HepG2 (cell line): ENCODE measurements around the gene MRPL14. TPM values are rescaled to one million over a fixed set of nuclear protein-coding genes. Genes with fewer than 3 reads are reported as not detected.

Experiments used
- ATAC-seq: fragments of 200-7000 bp; cut with Tn5 transposase; 3 replicates; pipeline ENCODE4 v1.9.1; 2020; ENCODE audit warnings: mild to moderate bottlenecking, moderate library complexity
- BruUV-seq: library from RNA; stranded (reverse); fragments of 400-500 nt; replicated peaks from 2 replicates; lab custom pipeline; 2021; lab: Mats Ljungman, UMichigan
- CTCF ChIA-PET: fragments of 300-600 bp; formaldehyde crosslinking; extraction: SDS; loops from one replicate; lab custom pipeline; 2021; ENCODE audit warnings: low total read pairs, inconsistent platforms, low intra/inter-chr PET ratio; lab: Yijun Ruan, JAX
- POLR2A ChIA-PET: fragments of 350-600 bp; sonication (Branson Sonifier 250); formaldehyde crosslinking; loops from one replicate; lab custom pipeline; 2020; ENCODE audit warnings: antibody characterized with exemption, inconsistent platforms; lab: Yijun Ruan, JAX
- DNase-seq: peaks from one replicate; pipeline ENCODE4 v3.0.0-alpha.2; 2015; ENCODE audit warnings: low spot score
- FAIRE-seq: peaks from 3 replicates; lab custom pipeline; 2011; peaks lifted over from hg19 to GRCh38; lab: Jason Lieb, UNC
- H2AFZ ChIP-seq: one replicate; pipeline ENCODE4 v1.6.1; 2011; ENCODE audit warnings: low read length, inconsistent platforms
- H3K27ac ChIP-seq: fragments of 300-600 bp; 3 replicates; pipeline ENCODE4 v1.8.0; 2011; ENCODE audit warnings: mixed run types, mild to moderate bottlenecking, mixed read lengths, low read length, inconsistent platforms; ENCODE audit not compliant: insufficient read depth; ENCODE audit errors: extremely low read length
- H3K27me3 ChIP-seq, 2 experiments: fragments of 200-600 bp in 1 of 2; 2 replicates in 1 of 2; 3 replicates in 1 of 2; pipeline versions ENCODE4 v1.6.0 to v1.8.0; 2011; ENCODE audit warnings: low read length in 2 of 2, mild to moderate bottlenecking in 2 of 2, moderate library complexity in 2 of 2, inconsistent platforms in 1 of 2; ENCODE audit not compliant: insufficient read depth in 2 of 2, control insufficient read depth in 1 of 2
- H3K36me3 ChIP-seq, 2 experiments: fragments of 200-600 bp in 1 of 2; replicated peaks in 1 of 2; 2 replicates in 1 of 2; 3 replicates in 1 of 2; pipeline versions ENCODE4 v1.5.1 to v1.8.0; 2011; ENCODE audit warnings: low read length in 2 of 2, inconsistent platforms in 1 of 2; ENCODE audit not compliant: insufficient read depth in 2 of 2, control insufficient read depth in 1 of 2
- H3K4me1 ChIP-seq: 2 replicates; pipeline ENCODE4 v1.5.1; 2012; ENCODE audit warnings: low read length, inconsistent platforms; ENCODE audit not compliant: insufficient read depth
- H3K4me2 ChIP-seq: 2 replicates; pipeline ENCODE4 v1.6.0; 2011; ENCODE audit warnings: low read depth, low read length, inconsistent platforms
- H3K4me3 ChIP-seq, 3 experiments: fragments of 200-600 bp in 1 of 3; sonication (generic), shearing (Covaris generic) in 1 of 3; replicated peaks in 1 of 3; 2 replicates each; pipeline ENCODE4 v1.5.1; 2011 to 2016; ENCODE audit warnings: low read length in 3 of 3, inconsistent platforms in 2 of 3, low read depth in 2 of 3, mild to moderate bottlenecking in 2 of 3, control low read depth in 1 of 3, mixed read lengths in 1 of 3; ENCODE audit not compliant: insufficient read depth in 1 of 3
- H3K79me2 ChIP-seq: one replicate; pipeline ENCODE4 v1.6.1; 2011; ENCODE audit warnings: low read length, inconsistent platforms; ENCODE audit not compliant: insufficient read depth
- H3K9ac ChIP-seq: 2 replicates; pipeline ENCODE4 v1.6.0; 2011; ENCODE audit warnings: mild to moderate bottlenecking, low read depth, low read length, inconsistent platforms; ENCODE audit not compliant: insufficient read depth
- H3K9me3 ChIP-seq: 2 replicates; pipeline ENCODE4 v1.5.1; 2012; ENCODE audit warnings: mild to moderate bottlenecking, low read length
- H4K20me1 ChIP-seq: 2 replicates; pipeline ENCODE4 v1.6.0; 2011; ENCODE audit warnings: inconsistent platforms, mild to moderate bottlenecking, low read length, moderate library complexity; ENCODE audit not compliant: insufficient read depth
- AKAP8 ChIP-seq: sonication (generic); formaldehyde crosslinking; IDR thresholded peaks from 2 replicates; pipeline ENCODE4 v1.5.1; 2020; ENCODE audit warnings: mild to moderate bottlenecking, missing genetic modification reagents
- GTF2F1 ChIP-seq: fragments of 150-350 bp; IDR thresholded peaks from 2 replicates; pipeline ENCODE4 v1.6.1; 2014; ENCODE audit warnings: low read length
- HOXA3 ChIP-seq: sonication (generic); formaldehyde crosslinking; IDR thresholded peaks from 2 replicates; pipeline ENCODE4 v1.5.0; 2020; ENCODE audit warnings: missing genetic modification reagents
- LCORL ChIP-seq, 2 experiments: fragments of 450-650 bp in 1 of 2; sonication (generic) in 1 of 2; formaldehyde crosslinking in 1 of 2; IDR thresholded peaks; 2 replicates each; pipeline versions ENCODE4 v1.5.0 to v1.6.1; 2017 to 2020; ENCODE audit warnings: antibody characterized with exemption in 1 of 2, missing genetic modification reagents in 1 of 2
- MXI1 ChIP-seq: IDR thresholded peaks from 3 replicates; pipeline ENCODE4 v1.6.1; 2012; ENCODE audit warnings: low read depth, low read length, inconsistent platforms, borderline replicate concordance
- NFIB ChIP-seq: sonication (generic); formaldehyde crosslinking; IDR thresholded peaks from 2 replicates; pipeline ENCODE4 v1.9.0; 2021; ENCODE audit warnings: missing genetic modification reagents, mild to moderate bottlenecking, borderline replicate concordance
- SIN3B ChIP-seq: fragments of 150-350 bp; IDR thresholded peaks from 2 replicates; pipeline ENCODE4 v1.6.1; 2014; ENCODE audit warnings: low read length
- ZFY ChIP-seq: sonication (generic); formaldehyde crosslinking; IDR thresholded peaks from 2 replicates; pipeline ENCODE4 v1.4.0; 2020; ENCODE audit warnings: missing genetic modification reagents
- ZNF510 ChIP-seq: sonication (generic); formaldehyde crosslinking; IDR thresholded peaks from 2 replicates; pipeline ENCODE4 v1.4.0; 2020; ENCODE audit warnings: low read depth, mild to moderate bottlenecking, missing genetic modification reagents
- ZNF563 ChIP-seq: sonication (generic); formaldehyde crosslinking; IDR thresholded peaks from 2 replicates; pipeline ENCODE4 v1.8.0; 2022; ENCODE audit warnings: mild to moderate bottlenecking, moderate library complexity, missing genetic modification reagents
- whole genome bisulfite sequencing: methylation state at CpG from one replicate; pipeline ENCODE4 v1.1.6; 2017; ENCODE audit warnings: low lambda C conversion rate; 5-methylcytosine and 5-hydroxymethylcytosine counted together
- in situ Hi-C: cut with HindIII; loops from 2 replicates; pipeline ENCODE4 v1.10.0; 2017; ENCODE audit warnings: low pct_unique_long_range_greater_than_20kb; ENCODE audit not compliant: extremely low pct_ligation_motif_present
- intact Hi-C: fragments of 100-400 bp; cut with micrococcal nuclease; formaldehyde crosslinking; loops from one replicate; pipeline ENCODE4 v1.10.0; 2022; ENCODE audit not compliant: unreplicated experiment
- polyA plus RNA-seq, 8 experiments: library from polyadenylated mRNA; depleted of rRNA in 3 of 8; stranded (reverse) in 7 of 8; unstranded in 1 of 8; fragments of >200 nt; fragmentation: Illumina TruSeq in 4 of 8; extraction: Trizol in 4 of 8; gene quantifications; 2 replicates each; pipeline versions ENCODE4 v1.2.1 to v1.2.3, GENCODE V29; 2011 to 2016; ENCODE audit warnings: low read depth in 4 of 8, missing spikeins in 1 of 8, mixed read lengths in 1 of 8; ENCODE audit not compliant: insufficient read depth in 1 of 8
- total RNA-seq, 5 experiments: library from RNA; depleted of rRNA; stranded (reverse); fragments of >200 nt; fragmentation: Illumina TruSeq; extraction: Trizol; gene quantifications; 2 replicates each; pipeline ENCODE4 v1.2.3, GENCODE V29; 2016; ENCODE audit warnings: low read depth in 1 of 5
- TF ChIP-seq, protein P1 (sequence below): IDR thresholded peaks from 2 replicates; pipeline ENCODE4 v1.6.1; 2016; ENCODE audit warnings: missing compliant biosample characterization, missing genetic modification reagents, borderline replicate concordance

The MRPL14 gene
- total and polyA plus RNA-seq, 2 of the 13 experiments (the other 11 are each of a cell fraction or from before 2014, with no cell fraction given), result 157 to 178 TPM

- TF ChIP-seq ZNF563 (no peak), SIN3B (no peak)
- TF ChIP-seq, protein P1, sequence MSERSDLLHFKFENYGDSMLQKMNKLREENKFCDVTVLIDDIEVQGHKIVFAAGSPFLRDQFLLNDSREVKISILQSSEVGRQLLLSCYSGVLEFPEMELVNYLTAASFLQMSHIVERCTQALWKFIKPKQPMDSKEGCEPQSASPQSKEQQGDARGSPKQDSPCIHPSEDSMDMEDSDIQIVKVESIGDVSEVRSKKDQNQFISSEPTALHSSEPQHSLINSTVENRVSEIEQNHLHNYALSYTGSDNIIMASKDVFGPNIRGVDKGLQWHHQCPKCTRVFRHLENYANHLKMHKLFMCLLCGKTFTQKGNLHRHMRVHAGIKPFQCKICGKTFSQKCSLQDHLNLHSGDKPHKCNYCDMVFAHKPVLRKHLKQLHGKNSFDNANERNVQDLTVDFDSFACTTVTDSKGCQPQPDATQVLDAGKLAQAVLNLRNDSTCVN (CRISPR knock-in tag), result no peak
Observed at GRCh38 chr6:44105993-44106740, 21.1 kb downstream of the MRPL14 start (continued).

- H3K27me3 ChIP-seq, result no peaks in the 10 kb centered on the region
- no peak for TF ChIP-seq ZNF510 (CRISPR knock-in tag)
- peak; percentile 100 for TF ChIP-seq LCORL (IDR thresholded peaks at IDR 0.05)
- TF ChIP-seq LCORL (CRISPR knock-in tag; IDR thresholded peaks at IDR 0.05), result no peak
- TF ChIP-seq AKAP8 (CRISPR knock-in tag), result no peak
- peak; percentile 20; the same call in 1 of the 3 replicates for TF ChIP-seq MXI1
- TF ChIP-seq GTF2F1, result peak; percentile 68; the same call in 1 of the 2 replicates
- no peak for TF ChIP-seq HOXA3 (CRISPR knock-in tag)
- TF ChIP-seq NFIB, result 0 out of 2 replicates have a peak, but pooled peaks have one; percentile 62
- no peak for TF ChIP-seq ZFY
- DNase-seq (no peak), ATAC-seq (no peak), FAIRE-seq (no peak)
- in situ Hi-C loops (no loop called here), intact Hi-C loops (no loop called here)
- H3K9me3 ChIP-seq, result no peaks in the 10 kb centered on the region
- BruUV-seq, result no TSS peak
- no peak overlapping the region for H3K4me3 ChIP-seq
- H4K20me1 ChIP-seq, result no peaks in the 10 kb centered on the region
- WGBS, result 95% methylated on average over 7 of the region's 7 CpGs
- H3K27ac ChIP-seq, result no peak overlapping the region
- H3K79me2 ChIP-seq, result peaks cover 5% of the 10 kb centered on the region
- ChIA-PET POLR2A (no interaction called here), CTCF (no interaction called here)
- H3K36me3 ChIP-seq, result peaks cover 29 to 56% of the 10 kb centered on the region in 2 experiments
- peaks cover 33% of the 10 kb centered on the region for H3K4me1 ChIP-seq
- no peak overlapping the region for H3K9ac ChIP-seq
- H3K4me2 ChIP-seq, result no peak overlapping the region
- no peak overlapping the region for H2AFZ ChIP-seq
Observed at GRCh38 chr6:44105146-44105545, 22.1 kb downstream of the MRPL14 start.
